NCI-H1092 treated with DMSO at 0.1 percent for 48 hours (cell line): Measurements from ENCODE around the gene PRPF39.
A peak's percentile ranks its signal among the peaks of the same experiment; 100 is the strongest.
"Not testable (repeated sequence)": the region's sequence is repeated elsewhere in the genome, so short reads cannot be mapped to it uniquely, and the experiment has no call there.

ENCODE experiments used
- DNase-seq: peaks from one replicate; lab custom pipeline; 2025; lab: John Stamatoyannopoulos, UW

The PRPF39 gene

DNA sequence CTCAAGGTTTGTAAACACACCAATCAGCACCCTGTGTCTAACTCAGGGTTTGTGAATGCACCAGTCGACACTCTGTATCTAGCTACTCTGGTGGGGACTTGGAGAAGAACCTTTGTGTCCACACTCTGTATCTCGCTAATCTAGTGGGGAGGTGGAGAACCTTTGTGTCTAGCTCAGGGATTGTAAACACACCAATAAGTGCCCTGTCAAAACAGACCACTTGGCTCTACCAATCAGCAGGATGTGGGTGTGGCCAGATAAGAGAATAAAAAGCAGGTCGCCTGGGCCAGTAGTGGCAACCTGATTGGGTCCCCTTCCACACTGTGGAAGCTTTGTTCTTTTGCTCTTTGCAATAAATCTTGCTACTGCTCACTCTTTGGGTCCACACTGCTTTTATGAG is 2.8 kb upstream of the PRPF39 start:
- DNase-seq = not testable (repeated sequence)

DNA sequence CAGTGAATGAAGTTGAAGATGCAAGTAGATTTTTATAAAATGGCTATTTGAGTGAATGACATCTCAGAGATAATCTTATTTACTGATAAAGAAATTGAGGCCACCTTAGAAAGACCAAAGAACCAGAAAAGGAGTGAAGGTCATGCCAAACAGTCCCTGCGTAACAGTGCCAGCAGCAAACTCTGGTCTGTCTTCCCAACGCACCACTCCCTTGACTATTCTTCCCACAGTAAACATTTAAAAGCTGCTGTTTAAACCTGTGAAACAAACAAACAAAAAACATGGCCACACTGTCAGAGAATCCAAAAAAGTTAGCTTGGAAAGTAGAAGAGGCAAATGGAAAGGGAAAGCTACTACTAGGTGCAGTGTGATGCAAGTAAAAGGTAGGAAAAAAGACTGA is 1.5 kb upstream of the PRPF39 start:
- no peak for DNase-seq

DNA sequence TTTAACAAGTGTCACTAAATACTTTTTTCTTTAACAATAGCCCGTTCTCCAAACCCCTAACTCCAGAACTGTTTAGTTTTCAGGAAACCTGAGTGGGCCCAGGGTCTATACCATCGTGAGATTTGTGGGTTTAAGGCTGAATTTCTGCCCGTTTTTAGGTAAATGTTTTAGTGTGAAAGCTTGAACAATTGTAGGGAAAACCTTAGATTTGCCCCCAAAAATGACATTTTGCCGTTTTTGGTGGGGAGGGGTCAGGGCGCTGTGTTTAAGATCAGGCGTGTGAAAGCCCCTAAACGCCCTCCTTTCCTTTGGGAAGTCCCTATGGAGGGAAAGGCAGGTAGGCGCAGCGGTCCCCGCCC is 320 bp upstream of the PRPF39 start:
- DNase-seq = peak; percentile 32

DNA sequence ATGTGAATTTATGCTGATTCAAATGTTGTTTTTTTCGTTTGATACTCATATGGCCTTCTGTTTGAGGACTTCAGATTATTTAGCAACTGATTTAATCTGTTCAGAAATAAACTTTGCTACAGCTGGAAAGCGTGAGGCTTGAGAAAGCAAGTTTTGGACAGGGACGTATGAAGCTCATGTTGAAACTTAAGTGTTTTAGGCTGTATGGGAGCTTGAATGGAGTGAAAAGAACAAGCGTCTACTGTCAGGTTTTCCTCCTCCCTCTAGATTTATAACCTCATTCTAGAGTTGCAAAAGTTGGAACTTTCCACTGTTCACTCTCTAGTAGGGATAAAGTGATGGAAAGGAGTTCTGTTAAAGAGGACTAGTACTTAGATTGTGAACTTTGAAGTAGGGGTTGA is 1.0 kb downstream of the PRPF39 start:
- no peak for DNase-seq

DNA sequence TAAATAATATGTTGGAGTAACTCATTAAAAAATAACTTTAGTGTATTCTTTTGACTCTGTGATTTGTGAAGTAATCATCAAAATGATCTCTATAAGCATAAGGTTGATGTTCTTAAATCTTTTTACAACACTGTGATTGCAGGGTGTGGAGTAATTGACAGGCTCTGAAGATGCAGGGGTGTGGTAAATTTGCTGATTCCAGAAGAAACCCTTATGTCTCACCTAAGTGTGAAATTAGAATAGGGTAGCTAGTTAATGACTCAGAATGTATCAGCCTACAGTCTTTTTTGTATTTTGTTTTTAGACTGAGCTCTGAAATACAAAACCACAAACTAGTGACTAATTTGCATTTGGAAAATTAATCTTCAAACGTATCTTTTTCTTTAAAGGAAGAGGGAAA is 5.9 kb downstream of the PRPF39 start:
- no peak for DNase-seq

DNA sequence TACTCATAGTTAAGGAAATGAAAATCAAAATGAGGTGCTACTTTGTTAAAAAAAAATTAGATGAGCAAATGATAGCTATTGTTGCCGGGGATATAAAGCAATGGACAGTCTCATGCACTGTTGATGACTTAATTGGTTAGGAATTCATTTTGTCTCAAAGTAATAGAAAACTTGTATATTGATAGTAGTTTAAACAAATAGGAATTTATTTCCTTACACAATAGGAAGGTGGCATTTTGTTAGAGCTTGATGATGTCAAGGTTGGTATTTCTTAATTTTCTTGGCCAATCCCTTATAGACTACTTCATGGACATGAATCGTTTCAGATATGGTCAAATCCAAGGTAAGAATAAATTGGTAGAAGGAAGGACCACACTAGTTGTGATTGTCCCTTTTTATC is 7.8 kb downstream of the PRPF39 start:
- no peak for DNase-seq

DNA sequence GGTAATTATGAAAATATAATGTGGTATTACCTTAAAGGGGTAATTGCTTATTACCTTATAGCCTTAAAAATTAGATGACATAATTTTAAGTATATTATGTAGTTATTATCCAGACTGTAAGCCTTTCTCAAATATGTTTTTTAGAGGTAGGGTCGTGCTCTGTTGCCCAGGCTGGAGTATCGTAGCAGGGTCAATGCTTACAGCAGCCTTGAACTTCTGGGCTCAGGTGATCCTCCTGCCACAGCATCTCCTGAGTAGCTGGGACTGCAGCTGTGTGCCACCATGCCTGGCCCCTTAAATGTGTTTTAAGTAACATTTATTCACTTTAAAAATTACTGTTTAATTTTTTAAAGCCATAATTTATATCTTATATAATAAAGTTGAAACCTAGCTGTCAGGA is 10.4 kb downstream of the PRPF39 start:
- no peak for DNase-seq

DNA sequence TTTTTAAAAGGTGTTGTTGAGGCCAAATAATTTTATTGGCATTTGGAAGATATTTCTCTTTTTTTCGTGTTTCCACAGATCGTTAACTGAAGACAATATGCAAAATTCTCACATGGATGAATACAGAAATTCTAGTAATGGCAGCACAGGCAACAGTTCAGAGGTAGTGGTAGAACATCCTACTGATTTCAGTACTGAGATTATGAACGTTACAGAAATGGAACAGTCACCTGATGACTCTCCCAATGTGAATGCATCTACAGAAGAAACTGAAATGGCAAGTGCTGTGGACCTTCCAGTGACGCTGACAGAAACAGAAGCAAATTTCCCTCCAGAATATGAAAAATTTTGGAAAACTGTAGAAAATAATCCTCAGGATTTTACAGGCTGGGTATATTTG is 11.2 kb downstream of the PRPF39 start:
- no peak for DNase-seq

DNA sequence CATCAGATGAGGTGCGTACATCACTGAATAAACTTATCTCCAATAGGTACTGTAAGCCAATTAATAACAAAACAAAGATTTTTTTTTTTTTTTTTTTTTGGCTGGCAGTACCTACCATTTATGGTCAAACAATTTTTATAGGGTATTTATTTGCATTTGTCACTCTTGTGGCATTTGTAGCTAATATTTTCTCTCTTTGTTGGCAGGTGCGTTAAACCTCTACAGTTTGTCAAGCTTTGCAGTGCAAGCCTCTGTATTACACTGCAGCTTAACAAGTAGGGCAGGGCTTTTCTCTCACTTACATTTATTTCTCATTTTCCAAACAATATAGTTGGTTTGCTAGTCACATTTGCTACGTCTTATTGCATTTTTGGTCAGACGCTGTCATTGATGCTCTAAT is 12.3 kb downstream of the PRPF39 start:
- DNase-seq = no peak

DNA sequence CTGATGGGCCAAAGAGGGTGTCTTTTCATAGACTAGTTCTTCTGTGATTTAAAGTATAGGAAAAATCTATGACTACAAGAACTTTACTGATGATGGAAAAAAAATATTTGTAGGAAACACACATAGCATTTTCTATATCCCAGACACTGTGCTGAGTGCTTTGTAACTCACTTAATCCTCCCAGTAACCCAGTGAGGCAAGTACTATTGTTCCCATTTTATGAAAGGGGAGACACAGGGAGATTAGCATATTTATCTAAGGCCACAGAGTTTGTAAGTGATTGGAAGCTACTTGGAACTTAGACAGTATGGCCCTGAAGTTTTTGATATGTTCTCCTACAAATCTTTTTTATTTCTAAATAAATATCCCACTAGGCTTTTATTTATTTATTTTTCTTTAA is 19.9 kb downstream of the PRPF39 start:
- no peak for DNase-seq

DNA sequence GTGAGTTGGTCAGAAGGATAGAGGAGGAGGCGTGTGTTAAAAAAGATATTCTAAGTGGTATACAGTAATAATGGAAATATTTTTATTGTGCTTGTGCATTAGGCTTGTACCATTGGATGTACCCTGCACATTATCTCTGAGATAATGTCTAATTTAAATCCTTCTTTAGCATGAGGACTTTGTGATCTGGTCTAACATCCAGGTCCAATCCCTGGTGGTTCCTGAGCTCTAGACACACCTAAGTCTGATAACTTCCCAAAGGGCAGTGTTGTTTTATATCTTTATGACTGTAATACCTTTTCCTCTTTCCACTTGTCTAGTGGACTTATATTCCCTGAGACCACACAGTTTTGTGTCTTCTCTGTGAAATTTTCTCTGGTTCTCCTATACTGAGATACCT is 20.6 kb downstream of the PRPF39 start:
- DNase-seq = no peak

DNA sequence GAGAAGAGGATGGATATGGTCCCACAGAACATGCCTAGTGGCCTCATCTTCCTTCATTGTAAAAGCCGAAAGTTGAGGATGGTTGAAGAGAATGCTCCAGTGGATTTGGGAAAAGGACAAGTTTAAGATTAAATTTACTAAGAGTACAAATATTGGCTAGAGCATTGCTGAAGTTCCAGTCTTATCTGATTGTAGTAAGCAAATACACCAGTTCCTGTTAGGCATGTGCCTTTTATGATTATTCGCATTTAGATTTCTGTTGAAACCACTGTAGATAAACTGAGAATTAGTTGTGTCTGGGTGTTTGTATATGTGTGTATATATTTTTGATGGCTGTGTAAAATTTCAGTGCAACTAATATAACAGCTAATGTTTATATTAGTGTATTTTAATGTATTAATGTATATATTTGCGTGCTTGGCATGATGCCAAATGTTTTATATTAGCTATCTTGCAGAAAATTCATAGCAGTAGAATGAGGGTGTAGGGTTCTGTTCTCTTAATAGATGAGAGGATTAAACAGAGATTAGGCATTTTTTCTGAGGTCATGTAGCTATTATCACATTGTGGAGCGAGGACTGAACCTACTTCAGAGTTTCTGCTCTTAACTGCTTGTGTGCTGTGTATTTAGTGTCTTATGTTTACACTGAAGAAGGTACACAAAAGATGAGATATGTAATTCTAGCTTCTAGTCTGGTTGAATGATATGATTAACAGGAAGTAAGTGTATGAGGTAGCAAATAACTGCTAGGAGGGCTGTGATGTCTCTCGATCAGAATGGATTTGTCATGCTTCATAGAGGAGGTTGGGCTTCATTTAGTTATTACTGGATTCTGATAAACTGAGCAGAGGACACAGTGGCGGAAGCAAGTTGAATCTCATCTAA is 29.2 kb downstream of the PRPF39 start:
- DNase-seq = peak; percentile 26

DNA sequence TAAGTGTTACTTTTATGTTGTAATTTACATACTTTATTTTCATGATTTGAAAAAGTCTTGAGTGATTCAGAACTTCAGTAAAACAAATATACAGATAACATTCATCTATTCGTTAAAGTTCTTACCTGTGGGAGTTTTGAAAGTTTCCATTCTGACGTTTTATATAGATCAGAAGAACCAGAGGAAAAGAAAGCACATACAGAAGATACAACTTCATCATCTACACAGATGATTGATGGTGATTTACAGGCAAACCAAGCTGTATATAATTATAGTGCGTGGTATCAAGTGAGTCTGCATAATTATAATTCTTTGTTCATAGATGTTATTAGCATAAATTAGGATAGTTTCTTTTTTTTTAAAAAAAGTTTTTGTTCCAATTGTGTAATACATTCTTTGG is 30.4 kb downstream of the PRPF39 start:
- DNase-seq = no peak

DNA sequence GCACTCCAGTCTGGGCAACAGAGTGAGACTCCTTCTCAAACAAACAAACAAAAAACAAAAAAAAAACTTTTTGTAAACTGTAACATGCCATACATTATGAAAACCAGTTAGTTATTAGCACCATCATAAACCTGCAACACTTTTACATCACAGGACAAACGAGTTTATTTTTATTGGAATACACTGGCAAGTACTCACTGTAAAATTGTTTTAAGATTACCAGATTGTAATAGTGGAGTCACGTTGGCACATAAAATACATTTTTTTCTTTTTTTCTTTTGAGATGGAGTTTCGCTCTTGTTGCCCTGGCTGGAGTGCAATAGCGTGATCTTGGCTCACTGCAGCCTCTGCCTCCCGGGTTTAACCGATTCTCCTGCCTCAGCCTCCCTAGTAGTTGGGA is 34.7 kb downstream of the PRPF39 start:
- no peak for DNase-seq

DNA sequence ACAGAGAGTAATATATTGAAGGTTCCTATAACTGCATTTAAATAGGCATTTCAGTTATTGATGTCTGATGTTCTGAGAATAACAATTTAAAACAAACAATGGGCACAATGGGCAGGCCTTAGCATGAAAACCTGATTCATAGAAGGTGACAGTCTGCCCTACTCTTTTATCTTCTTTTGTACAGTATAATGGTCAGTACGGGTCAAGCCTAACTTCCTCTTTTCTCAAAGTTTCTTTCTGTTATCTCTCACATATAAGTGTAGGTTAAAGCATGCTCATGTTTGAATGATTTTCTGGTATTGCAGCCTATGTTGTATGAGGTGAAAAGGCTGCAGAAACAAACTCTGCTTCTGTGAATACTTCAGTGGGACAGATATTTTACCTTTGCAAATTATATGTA is 36.2 kb downstream of the PRPF39 start:
- no peak for DNase-seq

DNA sequence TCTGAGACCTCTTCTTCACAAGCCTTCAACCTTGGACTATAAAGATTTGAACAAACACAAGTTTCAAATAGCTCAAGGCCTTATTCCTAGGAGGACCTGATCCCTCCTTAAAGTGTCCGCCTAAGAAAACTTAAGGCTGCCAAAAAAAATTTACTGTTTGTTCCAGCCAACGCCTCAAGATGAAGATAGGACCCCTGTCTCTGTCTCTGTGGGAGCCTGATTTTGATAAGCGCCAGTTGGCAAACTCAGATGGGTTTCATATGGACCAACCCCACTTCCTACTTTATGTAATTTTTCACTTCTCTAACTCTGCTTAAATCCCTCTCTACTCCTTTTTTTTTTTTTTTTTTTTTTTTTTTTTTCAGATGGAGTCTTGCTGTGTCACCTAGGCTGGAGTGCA is 39.4 kb downstream of the PRPF39 start:
- DNase-seq = no peak

DNA sequence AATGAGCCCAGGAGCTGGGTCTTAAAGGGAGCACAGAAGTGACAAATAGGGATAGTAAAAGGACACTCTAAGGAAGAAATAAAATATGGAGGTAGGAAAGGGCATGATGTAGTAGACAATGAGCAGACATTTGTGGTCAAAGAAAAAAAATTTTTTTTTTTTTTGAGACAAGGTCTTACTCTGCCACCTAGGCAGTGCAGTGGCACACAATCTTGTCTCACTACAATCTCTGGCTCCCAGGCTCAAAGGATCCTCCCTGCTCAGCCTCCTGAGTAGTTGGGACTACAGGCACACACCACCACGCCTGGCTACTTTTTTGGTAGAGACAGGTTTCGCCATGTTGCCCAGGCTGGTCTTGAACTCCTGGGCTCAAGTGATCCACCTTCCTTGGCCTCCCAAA is 41.8 kb downstream of the PRPF39 start:
- no peak for DNase-seq

DNA sequence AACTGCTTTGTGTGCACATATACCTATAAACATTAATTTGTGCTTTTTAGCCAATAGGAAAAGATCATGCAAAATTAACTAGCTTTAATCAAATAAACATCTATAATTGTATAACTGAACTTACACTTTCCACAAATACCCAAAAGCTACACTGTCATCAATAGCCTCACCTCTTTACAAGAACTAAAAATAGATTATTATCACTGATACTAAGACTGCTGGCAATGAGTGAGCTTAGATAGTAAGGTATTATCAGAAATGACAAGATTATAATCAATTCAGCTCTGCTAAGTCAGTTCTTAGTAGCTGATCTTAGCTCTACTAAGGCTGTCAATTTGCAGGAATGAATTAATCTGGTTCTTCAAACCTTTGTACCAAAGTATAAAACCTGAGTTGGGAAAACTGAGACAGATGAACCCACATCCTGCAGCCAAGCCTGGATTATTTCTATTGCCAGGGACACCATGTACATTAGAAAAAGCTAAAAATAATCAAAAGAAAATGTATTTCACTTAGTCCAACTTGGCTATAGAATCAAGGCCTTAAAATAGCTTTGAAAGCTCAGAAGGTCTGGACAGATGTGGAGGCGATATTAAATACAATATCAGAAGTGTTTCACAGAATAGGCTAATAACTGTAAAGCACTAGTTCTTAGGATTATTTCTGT is 45.2 kb downstream of the PRPF39 start:
- no peak for DNase-seq

DNA sequence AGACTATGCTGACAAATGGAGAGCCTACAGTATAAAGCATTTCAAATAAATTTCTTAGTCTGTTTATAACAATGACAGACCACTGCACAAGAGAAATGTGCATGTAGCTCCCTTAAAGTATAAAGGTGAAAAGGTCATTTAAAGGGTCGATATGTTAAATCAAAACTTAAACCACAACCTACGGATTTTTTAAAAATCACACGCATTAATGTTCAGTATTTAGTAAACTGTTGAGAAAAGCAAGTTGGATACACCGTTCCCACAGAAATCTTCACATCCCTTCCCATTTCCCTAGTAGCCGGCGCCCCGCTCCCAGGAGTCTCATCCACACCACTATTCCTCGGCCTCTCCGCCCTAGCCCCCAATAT is 49.8 kb downstream of the PRPF39 start:
- peak; percentile 78 for DNase-seq

DNA sequence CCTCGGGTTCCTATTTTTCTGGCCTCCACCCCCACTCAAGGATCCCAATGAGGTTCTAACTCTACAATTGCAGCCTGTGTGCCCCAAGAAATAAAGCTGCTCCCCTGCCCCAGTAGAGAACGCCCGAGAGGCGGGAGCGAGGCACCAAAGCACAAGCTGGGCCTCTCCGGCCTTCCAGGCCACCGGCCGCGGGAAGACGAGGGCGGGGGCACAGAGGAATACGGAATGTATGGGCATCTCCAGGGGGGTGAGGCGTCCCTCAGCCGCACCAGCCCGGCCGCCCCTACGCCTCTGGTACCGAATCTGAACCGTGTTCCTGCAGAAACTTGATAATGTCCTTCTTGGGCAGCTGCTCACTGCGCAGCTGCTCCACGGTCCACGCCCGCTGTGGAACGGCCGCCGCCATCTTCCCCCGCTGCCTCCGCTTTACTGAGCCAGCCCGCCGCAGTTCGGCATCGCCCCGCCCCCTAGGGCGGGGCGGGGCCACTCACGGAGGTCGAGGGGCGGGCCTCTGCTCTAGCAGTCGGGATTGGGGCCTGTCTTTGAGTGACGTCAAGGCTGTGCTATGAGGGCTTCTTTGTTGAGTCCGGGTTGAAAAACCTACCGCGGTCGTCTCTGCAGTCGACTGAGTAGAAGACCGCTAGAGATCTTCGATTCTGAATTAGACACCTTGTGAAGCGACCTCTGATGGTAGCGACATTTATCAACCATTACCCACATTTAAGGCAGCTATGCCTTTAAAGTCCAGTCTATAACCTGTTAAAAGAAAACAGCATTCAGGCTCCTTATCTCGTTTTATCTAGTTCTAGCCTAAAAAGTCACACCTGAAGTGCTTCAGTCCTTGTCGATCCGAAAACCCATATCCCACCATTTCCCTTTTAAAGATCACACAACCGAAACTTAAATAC is 50.4 kb downstream of the PRPF39 start, which contains the start of gene FKBP3:
Gene FKBP3, minus strand, starts transcription at position 431 of the 908 bp plus-strand sequence. Its CDS starts 25 bp downstream, at position 406.
- peak; percentile 99 for DNase-seq

DNA sequence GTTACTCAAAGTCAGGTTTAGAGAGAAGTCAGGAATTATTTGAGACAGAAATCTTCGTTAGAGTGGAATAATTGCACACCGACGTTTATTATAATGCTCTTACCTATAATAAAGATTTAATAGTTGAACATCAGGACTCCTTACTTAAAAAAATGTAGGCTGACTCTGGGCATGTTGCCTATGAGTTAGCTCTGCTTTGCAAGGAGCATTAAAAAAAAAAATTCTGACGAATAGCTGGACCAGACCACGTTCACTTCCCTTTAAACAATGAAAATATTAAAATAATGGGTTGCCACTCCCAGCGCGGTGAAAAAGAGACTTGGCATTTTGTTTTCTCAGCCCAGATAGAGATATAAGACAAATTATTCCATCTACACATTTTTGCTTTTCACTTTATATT is 51.2 kb downstream of the PRPF39 start:
- no peak for DNase-seq

DNA sequence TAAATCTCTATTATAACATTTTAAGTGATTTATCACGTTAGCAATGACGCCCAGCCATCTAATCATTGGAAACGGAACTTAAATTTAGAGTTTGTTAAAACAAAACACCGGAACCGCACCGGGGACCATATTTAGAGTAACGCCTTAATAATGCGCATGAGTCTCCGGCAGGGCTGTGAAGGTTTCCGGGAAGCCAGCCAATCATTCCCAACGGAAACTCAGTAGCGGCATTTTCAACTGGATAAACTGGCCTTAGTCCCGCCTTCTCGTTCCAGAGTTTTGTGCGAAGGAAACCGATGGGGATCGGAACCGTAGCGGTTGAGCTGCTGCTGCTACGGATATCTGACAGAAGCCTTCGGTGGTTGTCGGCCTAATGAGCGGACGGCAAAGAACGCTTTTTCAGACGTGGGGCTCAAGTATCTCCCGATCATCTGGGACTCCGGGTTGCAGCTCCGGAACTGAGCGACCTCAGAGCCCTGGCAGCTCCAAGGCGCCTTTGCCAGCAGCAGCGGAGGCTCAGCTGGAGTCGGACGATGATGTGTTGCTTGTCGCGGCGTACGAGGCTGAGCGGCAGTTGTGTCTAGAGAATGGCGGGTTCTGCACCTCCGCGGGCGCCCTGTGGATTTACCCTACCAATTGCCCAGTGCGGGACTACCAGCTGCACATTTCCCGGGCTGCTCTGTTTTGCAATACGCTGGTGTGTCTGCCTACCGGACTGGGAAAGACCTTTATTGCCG is 51.9 kb downstream of the PRPF39 start, which contains the start of gene FANCM:
Gene FANCM, plus strand, starts transcription at position 272 of the 737 bp plus-strand sequence. Its CDS starts 102 bp downstream, at position 374.
- peak; percentile 99 for DNase-seq
